ENCODE results near the gene BBX.

The BBX gene

DNA sequence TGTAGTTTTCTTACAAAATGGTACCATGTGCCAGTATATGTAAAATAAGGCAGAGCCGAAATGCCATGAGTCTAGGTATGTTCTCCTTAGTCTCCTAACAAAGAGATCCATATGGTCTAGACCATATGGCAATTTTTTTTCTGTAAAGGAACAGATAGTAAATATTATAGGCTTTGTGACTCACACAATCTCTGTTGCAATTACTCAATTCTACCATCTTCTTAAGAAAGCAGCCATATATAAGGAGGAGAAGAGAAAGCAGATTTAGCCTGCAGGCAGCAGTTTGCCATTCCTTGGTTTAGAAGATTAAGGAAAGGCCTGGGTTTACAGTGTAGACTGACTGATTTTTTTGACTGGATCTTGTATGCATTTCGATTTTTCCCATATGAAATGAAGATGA is 16.3 kb upstream of the BBX start:
- Histone ChIP-seq H3K4me3 (replicated peaks; ENCODE audit: insufficient read depth, low read length) (no peak overlapping the region), H3K27me3 (ENCODE audit: insufficient read depth, poor library complexity, severe bottlenecking) (no peaks in the 10 kb centered on the region), H3K27ac (replicated peaks) (no peak overlapping the region)
- no peak for TF ChIP-seq POLR2AphosphoS5 (IDR thresholded peaks at IDR 0.05; ENCODE audit: low read depth)
- TF ChIP-seq, protein P1, sequence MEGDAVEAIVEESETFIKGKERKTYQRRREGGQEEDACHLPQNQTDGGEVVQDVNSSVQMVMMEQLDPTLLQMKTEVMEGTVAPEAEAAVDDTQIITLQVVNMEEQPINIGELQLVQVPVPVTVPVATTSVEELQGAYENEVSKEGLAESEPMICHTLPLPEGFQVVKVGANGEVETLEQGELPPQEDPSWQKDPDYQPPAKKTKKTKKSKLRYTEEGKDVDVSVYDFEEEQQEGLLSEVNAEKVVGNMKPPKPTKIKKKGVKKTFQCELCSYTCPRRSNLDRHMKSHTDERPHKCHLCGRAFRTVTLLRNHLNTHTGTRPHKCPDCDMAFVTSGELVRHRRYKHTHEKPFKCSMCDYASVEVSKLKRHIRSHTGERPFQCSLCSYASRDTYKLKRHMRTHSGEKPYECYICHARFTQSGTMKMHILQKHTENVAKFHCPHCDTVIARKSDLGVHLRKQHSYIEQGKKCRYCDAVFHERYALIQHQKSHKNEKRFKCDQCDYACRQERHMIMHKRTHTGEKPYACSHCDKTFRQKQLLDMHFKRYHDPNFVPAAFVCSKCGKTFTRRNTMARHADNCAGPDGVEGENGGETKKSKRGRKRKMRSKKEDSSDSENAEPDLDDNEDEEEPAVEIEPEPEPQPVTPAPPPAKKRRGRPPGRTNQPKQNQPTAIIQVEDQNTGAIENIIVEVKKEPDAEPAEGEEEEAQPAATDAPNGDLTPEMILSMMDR (IDR thresholded peaks at IDR 0.05; ENCODE audit: insufficient read depth, low read length), result no peak
- TF ChIP-seq GABPA (IDR thresholded peaks at IDR 0.05; ENCODE audit: low read depth), result no peak
- no peak for TF ChIP-seq SPI1 (IDR thresholded peaks at IDR 0.05; ENCODE audit: borderline replicate concordance, low read depth)
- TF ChIP-seq, protein P2, sequence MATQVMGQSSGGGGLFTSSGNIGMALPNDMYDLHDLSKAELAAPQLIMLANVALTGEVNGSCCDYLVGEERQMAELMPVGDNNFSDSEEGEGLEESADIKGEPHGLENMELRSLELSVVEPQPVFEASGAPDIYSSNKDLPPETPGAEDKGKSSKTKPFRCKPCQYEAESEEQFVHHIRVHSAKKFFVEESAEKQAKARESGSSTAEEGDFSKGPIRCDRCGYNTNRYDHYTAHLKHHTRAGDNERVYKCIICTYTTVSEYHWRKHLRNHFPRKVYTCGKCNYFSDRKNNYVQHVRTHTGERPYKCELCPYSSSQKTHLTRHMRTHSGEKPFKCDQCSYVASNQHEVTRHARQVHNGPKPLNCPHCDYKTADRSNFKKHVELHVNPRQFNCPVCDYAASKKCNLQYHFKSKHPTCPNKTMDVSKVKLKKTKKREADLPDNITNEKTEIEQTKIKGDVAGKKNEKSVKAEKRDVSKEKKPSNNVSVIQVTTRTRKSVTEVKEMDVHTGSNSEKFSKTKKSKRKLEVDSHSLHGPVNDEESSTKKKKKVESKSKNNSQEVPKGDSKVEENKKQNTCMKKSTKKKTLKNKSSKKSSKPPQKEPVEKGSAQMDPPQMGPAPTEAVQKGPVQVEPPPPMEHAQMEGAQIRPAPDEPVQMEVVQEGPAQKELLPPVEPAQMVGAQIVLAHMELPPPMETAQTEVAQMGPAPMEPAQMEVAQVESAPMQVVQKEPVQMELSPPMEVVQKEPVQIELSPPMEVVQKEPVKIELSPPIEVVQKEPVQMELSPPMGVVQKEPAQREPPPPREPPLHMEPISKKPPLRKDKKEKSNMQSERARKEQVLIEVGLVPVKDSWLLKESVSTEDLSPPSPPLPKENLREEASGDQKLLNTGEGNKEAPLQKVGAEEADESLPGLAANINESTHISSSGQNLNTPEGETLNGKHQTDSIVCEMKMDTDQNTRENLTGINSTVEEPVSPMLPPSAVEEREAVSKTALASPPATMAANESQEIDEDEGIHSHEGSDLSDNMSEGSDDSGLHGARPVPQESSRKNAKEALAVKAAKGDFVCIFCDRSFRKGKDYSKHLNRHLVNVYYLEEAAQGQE (IDR thresholded peaks at IDR 0.05; ENCODE audit: insufficient replicate concordance, low read depth), result no peak
- DNase-seq (ENCODE audit: low read depth in 1 of 2, low spot score in 1 of 2), result peak in 1 of 2 experiments; percentile 33

DNA sequence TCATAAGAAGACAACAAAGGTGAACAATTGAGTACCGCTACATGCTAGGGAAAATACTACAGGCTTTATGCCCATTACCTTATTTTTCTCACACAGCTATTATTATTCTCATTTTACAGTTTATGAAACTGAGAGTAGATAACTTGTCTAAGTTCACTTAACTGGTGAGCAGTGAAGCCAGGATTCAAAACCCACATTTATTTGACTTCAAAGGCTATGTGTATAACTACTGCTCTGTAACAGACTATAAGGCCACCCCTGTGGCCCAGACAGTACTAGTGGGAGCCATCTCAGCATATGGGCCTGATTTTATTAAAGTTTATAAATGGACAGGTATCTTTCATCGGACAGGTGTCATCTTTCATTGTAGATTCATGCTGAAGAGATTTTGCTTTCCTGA is 14.4 kb upstream of the BBX start:
- Histone ChIP-seq H3K27ac (replicated peaks) (no peak overlapping the region), H3K27me3 (ENCODE audit: insufficient read depth, poor library complexity, severe bottlenecking) (no peaks in the 10 kb centered on the region), H3K4me3 (replicated peaks; ENCODE audit: insufficient read depth, low read length) (no peak overlapping the region)
- no peak for DNase-seq (ENCODE audit: low read depth in 1 of 2, low spot score in 1 of 2)
- TF ChIP-seq, protein P2 (IDR thresholded peaks at IDR 0.05; ENCODE audit: insufficient replicate concordance, low read depth), result no peak

DNA sequence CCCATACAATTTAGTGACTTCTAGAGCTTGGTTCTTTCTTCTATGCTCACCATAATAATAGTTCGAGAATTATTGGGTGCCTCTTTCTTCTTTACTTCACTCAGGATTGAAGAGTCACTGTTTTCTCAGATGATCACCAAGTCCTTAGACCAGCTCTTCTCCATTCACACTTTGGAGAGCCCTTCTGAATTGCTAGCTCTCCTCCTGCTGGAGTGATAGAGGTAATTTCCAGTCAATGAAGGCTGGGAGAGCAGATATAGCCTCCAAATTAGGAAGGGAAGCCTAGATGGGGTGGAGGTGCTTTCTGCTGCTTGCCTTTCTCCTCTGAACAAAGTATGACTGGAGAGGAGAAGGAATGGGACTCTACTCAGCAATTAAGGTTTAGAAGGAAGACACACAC is 10.7 kb upstream of the BBX start:
- H3K4me3 ChIP-seq (replicated peaks; ENCODE audit: insufficient read depth, low read length), result no peak overlapping the region
- no peak overlapping the region for H3K27ac ChIP-seq (replicated peaks)
- TF ChIP-seq, protein P2 (IDR thresholded peaks at IDR 0.05; ENCODE audit: insufficient replicate concordance, low read depth), result no peak
- TF ChIP-seq POLR2AphosphoS5 (IDR thresholded peaks at IDR 0.05; ENCODE audit: low read depth) (no peak), SPI1 (IDR thresholded peaks at IDR 0.05; ENCODE audit: borderline replicate concordance, low read depth) (no peak), GABPA (IDR thresholded peaks at IDR 0.05; ENCODE audit: low read depth) (no peak)
- TF ChIP-seq, protein P1 (IDR thresholded peaks at IDR 0.05; ENCODE audit: insufficient read depth, low read length), result no peak
- no peaks in the 10 kb centered on the region for H3K27me3 ChIP-seq (ENCODE audit: insufficient read depth, poor library complexity, severe bottlenecking)
- DNase-seq (ENCODE audit: low read depth in 1 of 2, low spot score in 1 of 2), result no peak

DNA sequence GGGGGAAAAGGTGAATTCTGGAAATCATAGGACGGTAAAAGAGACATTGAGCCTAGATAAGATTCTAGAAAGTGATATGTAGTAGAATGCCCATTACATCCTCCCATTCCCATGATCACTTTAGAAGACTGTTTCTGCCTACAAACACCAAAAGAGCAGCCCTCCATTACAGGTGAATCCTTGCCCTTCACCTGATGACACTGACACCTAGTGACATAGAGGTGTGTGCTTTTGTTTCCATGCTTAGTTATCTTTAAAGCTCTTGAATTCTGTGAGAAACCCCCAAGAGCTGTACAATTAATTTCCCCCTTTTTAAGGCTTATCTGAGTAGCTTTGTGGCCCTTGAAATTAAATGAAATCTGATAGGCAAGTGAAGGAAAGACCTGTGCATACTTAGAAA is 8.3 kb upstream of the BBX start:
- Histone ChIP-seq H3K27ac (replicated peaks) (no peak overlapping the region), H3K4me3 (replicated peaks; ENCODE audit: insufficient read depth, low read length) (no peak overlapping the region), H3K27me3 (ENCODE audit: insufficient read depth, poor library complexity, severe bottlenecking) (no peaks in the 10 kb centered on the region)
- TF ChIP-seq, protein P2 (IDR thresholded peaks at IDR 0.05; ENCODE audit: insufficient replicate concordance, low read depth), result no peak
- TF ChIP-seq, protein P1 (IDR thresholded peaks at IDR 0.05; ENCODE audit: insufficient read depth, low read length), result no peak
- TF ChIP-seq GABPA (IDR thresholded peaks at IDR 0.05; ENCODE audit: low read depth) (no peak), SPI1 (IDR thresholded peaks at IDR 0.05; ENCODE audit: borderline replicate concordance, low read depth) (no peak), POLR2AphosphoS5 (IDR thresholded peaks at IDR 0.05; ENCODE audit: low read depth) (no peak)
- no peak for DNase-seq (ENCODE audit: low read depth in 1 of 2, low spot score in 1 of 2)
